NCI-H1436 (cell line): ENCODE data around the gene PTBP3.
"Not testable (repeated sequence)": the region's sequence is repeated elsewhere in the genome, so short reads cannot be mapped to it uniquely, and the experiment has no call there.

Experiments
- DNase-seq: peaks from one replicate; lab custom pipeline; 2025; lab: John Stamatoyannopoulos, UW

The PTBP3 gene

GRCh38 chr9:112332977-112333638 lies at the start of gene PTBP3:
TSS of gene PTBP3 (minus strand) at chr9:112333619. CDS start at chr9:112297865, 35,754 bp downstream.
- peak; percentile 42 for DNase-seq

GRCh38 chr9:112382501-112383364 lies 49.3 kb upstream of the PTBP3 start:
- no peak for DNase-seq

GRCh38 chr9:112382066-112382465 lies 48.6 kb upstream of the PTBP3 start:
- no peak for DNase-seq

GRCh38 chr9:112380825-112381221 lies 47.4 kb upstream of the PTBP3 start:
- DNase-seq: no peak

GRCh38 chr9:112380102-112380824 lies 46.8 kb upstream of the PTBP3 start, which contains the start of gene HSDL2:
TSS of gene HSDL2 (plus strand) at chr9:112380108. CDS start at chr9:112380164, 56 bp downstream.
- no peak for DNase-seq

DNA sequence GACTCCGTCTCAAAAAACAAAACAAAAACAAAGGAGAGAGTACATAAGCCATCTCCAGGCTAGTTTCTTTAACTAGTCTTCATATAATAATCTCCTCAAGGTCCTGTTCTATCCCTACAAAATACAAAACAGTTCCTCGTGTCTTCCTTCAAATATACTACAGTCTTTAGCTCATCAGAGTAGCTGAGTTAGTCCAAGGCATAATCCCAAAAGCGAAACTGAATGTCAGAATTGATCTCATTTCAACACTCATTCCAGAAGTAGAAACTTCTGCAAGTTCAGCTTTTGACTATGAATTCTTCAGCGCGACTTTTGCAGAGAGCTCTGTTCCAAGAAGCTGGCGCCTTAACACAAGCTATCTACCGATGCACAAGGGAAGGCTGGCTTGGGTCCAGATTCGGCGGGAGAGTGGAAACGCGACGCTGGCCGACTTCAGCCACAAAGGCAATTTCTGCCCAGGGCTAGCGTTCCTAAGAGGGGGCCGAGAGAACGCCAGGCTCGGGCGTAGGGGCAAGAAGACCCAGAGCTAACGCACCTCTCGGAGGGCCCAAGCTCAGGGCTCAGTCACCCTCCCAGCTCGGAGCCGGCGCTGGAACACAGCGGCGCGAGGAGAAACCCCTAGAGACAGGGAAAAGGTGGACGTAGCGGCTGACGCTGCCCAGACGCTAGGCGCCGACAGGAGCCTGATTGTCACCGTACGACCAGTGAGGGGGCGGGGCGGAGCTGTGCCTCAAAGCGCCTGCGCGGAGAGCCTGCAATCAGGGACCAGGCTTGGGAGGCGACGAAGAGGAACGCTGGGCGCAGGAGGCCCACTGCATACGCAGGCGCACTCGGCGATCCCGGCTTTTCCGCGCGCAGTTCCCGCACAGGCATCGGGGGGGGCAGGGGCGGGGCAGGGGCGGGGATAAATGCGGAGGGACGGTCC lies 46.0 kb upstream of the PTBP3 start:
- peak; percentile 98 for DNase-seq

DNA sequence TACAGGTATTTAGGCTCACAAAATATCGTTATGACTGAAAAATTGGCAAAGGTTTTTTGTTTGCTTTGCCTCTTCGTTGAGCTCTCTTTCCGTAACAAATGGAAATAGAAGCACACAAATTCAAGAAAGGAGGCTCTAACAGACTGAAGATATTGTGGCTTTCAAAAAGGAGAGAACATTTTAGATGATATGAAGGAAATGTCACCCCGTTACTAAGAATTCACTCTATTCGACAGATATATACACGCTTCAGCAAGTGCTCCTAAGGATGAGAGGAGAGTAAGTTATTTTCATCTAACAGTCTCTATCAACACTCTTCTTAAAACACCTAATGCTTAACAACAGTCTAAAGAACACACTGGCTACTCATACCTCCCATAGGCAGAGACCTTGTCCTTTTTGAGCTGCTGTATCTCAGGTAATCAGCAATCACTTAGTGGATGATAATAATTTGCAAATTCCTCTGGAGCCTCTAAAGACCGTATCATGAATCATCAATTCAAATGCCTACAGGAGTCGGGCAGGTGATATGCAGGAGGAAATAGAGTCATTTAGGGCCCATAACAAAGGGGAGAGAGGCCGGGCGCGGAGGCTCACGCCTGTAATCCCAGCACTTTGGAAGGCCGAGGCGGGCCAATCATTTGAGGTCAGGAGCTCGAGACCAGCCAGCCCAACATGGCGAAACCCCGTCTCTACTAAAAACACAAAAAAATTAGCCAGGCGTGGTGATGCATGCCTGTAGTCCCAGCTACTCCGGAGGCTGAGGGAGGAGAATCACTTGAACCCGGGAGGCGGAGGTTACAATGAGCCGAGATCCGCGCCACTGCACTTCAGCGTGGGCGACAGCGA lies 45.1 kb upstream of the PTBP3 start:
- DNase-seq: no peak

DNA sequence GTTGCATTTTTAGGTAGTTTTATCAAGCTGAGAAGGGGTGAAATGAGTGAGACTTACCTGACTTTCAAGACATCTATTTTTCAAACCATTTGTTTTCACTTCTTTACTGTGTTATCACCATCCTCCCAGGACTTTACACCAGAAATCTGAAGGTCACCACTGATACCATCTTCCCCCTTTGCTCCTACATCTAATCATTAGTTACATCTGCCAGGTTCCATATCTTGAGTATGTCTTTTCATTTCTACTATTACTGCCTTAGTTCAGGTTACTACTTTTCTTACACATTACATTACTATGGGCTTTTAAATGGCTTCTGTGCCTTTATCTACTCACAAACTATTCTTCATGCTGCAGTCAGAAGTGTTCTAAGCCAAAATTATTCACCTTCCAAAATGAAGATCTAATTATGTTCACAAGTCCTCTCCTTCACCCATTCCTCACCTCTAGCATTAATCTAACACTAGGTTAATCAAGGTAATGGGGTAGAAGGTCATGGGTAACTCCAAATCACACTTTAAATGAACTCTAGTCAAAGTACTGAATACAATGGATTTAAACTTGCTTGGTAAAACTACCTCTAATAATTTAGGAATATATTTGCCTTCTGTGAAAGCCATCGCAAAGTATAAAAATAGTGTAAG lies 44.4 kb upstream of the PTBP3 start:
- DNase-seq: no peak

DNA sequence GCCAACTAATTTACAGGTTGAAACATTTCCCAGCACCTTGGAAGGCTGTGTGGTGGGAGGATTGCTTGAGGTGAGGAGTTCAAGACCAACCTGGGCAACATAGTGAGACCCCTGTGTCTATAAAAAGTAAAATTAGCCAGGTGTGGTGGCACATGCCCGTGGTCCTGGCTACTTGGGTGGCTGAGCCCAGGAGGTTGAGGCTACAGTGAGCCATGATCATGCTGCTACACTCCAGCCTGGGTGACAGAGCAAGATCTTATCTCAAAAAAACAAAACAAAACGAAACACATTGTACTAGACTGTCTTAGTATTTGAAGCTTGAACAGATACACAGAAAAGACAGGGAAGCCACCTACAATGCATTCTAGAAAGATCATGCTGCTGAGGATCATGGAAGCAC lies 43.7 kb upstream of the PTBP3 start:
- DNase-seq: no peak

DNA sequence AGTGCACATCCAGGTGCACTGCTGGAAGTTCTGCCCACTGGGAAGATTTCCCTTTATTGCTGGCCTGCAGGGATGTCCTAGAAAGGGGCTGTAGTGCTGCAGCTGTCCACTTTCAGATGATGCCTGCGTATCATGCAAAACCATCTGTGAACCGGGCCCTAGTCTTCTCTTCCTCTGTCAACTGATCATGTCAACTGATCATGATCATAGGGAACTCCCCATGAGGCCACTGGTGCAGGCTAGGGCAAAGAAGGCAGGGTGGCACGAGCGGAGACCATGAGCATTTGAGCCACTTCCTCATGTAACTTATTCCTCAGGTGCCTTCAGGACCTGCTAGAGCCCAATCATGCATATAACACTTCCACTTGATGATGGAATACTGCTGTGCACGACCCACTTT lies 41.9 kb upstream of the PTBP3 start:
- no peak for DNase-seq

- DNase-seq: not testable (repeated sequence)
These were observed 40.8 kb upstream of the PTBP3 start for GRCh38 chr9:112374232-112374631.

DNA sequence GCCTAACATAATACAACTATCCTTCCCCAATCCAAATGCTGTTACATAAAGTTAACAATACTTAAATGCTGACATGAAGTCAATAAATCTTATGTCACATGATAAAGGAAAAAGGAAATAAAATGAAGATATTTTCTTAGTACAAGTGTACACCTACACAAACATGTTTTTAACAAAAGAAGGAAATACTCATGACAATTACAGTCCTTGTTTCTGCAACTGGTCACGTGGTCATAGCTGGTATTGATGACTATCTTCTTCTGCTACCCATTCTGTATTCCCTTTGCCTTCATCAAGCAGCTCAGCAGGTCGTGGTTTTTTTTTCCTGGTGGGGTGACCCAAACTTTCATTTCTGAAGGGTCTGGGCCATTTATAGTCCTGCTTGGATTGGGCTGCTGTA lies 40.2 kb upstream of the PTBP3 start:
- DNase-seq: not testable (repeated sequence)

DNA sequence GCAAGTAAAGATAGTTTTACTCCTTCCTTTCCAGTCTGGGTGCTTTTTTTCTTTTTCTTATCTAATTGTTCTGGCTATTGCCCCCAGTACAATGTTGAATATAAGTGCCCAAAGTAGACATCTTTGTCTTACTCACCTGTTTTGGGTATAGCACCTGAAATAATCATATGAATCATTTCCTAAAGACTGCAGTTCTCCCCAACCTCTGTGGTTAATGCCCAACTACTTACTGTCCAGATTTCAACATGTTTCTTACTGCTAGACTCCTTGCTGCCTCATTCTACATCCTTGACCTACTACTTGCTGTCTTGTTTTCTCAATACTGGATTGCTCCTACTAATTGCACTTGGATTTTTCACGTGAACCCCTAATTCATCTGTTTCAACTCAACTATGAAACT lies 37.6 kb upstream of the PTBP3 start:
- no peak for DNase-seq

GRCh38 chr9:112369817-112370216 lies 36.4 kb upstream of the PTBP3 start:
- no peak for DNase-seq

GRCh38 chr9:112367465-112367864 lies 34.0 kb upstream of the PTBP3 start:
- DNase-seq: no peak

DNA sequence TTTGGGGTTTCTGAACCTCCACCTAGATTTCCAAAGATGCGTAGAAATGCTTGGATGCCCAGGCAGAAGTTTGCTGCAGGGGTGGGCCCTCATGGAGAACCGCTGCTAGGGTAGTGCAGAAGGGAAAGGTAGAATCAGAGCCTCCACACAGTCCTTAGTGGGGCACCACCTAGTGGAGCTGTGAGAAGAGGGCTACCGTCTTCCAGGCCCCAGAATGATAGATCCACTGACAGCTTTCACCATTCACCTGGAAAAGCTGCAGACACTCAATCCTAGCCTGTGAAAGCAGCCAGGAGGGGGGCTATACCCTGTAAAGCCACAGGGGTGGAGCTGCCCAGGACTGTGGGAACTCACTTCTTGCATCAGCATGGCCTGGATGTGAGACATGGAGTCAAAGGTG lies 33.2 kb upstream of the PTBP3 start:
- no peak for DNase-seq

DNA sequence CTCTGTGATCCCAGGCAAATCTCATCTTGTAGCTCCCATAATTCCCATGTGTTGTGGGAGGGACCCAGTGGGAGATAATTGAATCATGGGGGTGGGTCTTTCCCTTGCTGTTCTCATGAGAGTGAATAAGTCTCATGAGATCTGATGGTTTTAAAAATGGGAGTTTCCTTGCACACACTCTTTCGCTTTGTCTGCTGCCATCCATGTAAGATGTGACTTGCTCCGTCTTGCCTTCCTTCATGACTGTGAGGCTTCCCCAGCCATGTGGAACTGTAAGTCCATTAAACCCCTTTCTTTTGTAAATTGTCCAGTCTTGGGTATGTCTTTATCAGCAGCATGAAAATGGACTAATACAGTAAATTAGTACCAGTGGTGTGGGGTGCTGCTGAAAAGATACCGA lies 31.8 kb upstream of the PTBP3 start:
- not testable (repeated sequence) for DNase-seq

GRCh38 chr9:112364761-112365160 lies 31.3 kb upstream of the PTBP3 start:
- no peak for DNase-seq

DNA sequence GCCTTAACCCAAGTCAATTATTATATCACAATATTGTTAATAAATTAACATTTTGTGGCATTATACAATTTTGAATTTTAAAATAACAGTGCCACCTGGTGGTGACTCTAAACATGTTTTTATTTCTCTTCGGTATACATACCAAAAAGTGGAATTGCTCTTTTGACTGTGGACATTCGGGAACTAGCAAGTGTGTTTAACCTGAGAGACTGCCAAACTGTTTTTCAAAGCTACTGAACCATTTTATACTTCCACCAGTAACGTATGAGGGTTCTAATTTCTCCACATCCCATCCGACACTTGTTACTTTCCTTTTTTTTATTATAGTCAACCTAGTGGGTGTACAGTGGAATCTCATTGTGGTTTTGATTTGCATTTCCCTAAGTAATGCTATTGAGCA lies 28.2 kb upstream of the PTBP3 start:
- DNase-seq: peak; percentile 12
